HG03103 (cell line): ENCODE measurements around the gene CDC14B.
"Not testable (repeated sequence)": the region's sequence is repeated elsewhere in the genome, so short reads cannot be mapped to it uniquely, and the experiment has no call there.

Experiments
- ATAC-seq: cut with Tn5 transposase; IDR thresholded peaks from one replicate; pipeline ENCODE4 v1.9.1; 2021; ENCODE audit warnings: low read depth; ENCODE audit not compliant: unreplicated experiment

The CDC14B gene

GRCh38 chr9:96619491-96620180, at the start of gene CDC14B:
Gene CDC14B (minus strand): TSS chr9:96619843. CDS start chr9:96619378, 465 bp downstream.
- no peak for ATAC-seq

GRCh38 chr9:96668868-96669534, 49.4 kb upstream of the CDC14B start:
- ATAC-seq, result no peak

- ATAC-seq, result no peak
Observed at GRCh38 chr9:96667363-96667728, 47.7 kb upstream of the CDC14B start.

GRCh38 chr9:96666653-96667362, 47.2 kb upstream of the CDC14B start:
- ATAC-seq, result not testable (repeated sequence)

GRCh38 chr9:96665789-96666188, 46.1 kb upstream of the CDC14B start:
- no peak for ATAC-seq

- ATAC-seq, result no peak
Observed at GRCh38 chr9:96663506-96664120, 44.0 kb upstream of the CDC14B start.

- no peak for ATAC-seq
Observed at GRCh38 chr9:96661711-96662110, 42.1 kb upstream of the CDC14B start.

GRCh38 chr9:96660692-96661248, 41.1 kb upstream of the CDC14B start:
- no peak for ATAC-seq

- ATAC-seq, result peak; percentile 59
Observed at GRCh38 chr9:96655198-96655851, 35.7 kb upstream of the CDC14B start, which contains the start of gene PRXL2C. Gene PRXL2C (minus strand): TSS chr9:96655317. CDS start chr9:96655281, 36 bp downstream.

GRCh38 chr9:96654450-96655197, 35.0 kb upstream of the CDC14B start:
- ATAC-seq, result peak; percentile 51

- no peak for ATAC-seq
Observed at GRCh38 chr9:96651626-96652025, 32.0 kb upstream of the CDC14B start.

- no peak for ATAC-seq
Observed at GRCh38 chr9:96649620-96650324, 30.1 kb upstream of the CDC14B start.

GRCh38 chr9:96646081-96646991, 26.7 kb upstream of the CDC14B start:
- no peak for ATAC-seq

GRCh38 chr9:96644137-96644536, 24.5 kb upstream of the CDC14B start:
- ATAC-seq, result no peak

- no peak for ATAC-seq
Observed at GRCh38 chr9:96641514-96641913, 21.9 kb upstream of the CDC14B start.

- ATAC-seq, result no peak
Observed at GRCh38 chr9:96638606-96639364, 19.1 kb upstream of the CDC14B start.

GRCh38 chr9:96636368-96636767, 16.7 kb upstream of the CDC14B start:
- ATAC-seq, result no peak
